ENCODE measurements around the gene RNF144A. TPM values are rescaled to one million over a fixed set of nuclear protein-coding genes. Genes with fewer than 3 reads are reported as not detected.

The RNF144A gene
- polyA plus RNA-seq, 1 of the 3 experiments (the other 2 are of a cell fraction), result 15.6 TPM

GRCh38 chr2:6944555-6944954 is 27.3 kb downstream of the RNF144A start:
- no peaks in the 10 kb centered on the region for H3K9me3 ChIP-seq
- no peak overlapping the region for H2AFZ ChIP-seq (ENCODE audit: low read depth)
- no peak overlapping the region for H3K9ac ChIP-seq
- no peak overlapping the region for H3K4me3 ChIP-seq (ENCODE audit: low read depth in 2 of 2, low read length in 1 of 2)
- H3K27me3 ChIP-seq (ENCODE audit: insufficient read depth), result no peaks in the 10 kb centered on the region
- peaks cover 0 to 16% of the 10 kb centered on the region in 2 experiments; a peak in 3 of 4 replicates for H3K4me1 ChIP-seq (ENCODE audit: control insufficient read depth in 1 of 2, insufficient read depth in 2 of 2, low read depth in 1 of 2, low read length in 1 of 2)
- DNase-seq, result no peak
- 92% methylated on average over 5 of the region's 5 CpGs for whole genome bisulfite sequencing (ENCODE audit: low lambda C conversion rate)
- H3F3A ChIP-seq (replicated peaks; ENCODE audit: insufficient read depth), result peaks cover 5% of the 10 kb centered on the region
- peaks cover 2% of the 10 kb centered on the region for H4K20me1 ChIP-seq (ENCODE audit: insufficient read depth)
- H3K9me2 ChIP-seq, result no peaks in the 10 kb centered on the region
- no peak overlapping the region for H3K27ac ChIP-seq (ENCODE audit: low read depth in 2 of 2, low read length in 1 of 2)
- POLR2A ChIA-PET, result no interaction called here
- H3K4me2 ChIP-seq, result no peak overlapping the region
- CTCF ChIA-PET, result interaction anchor here (1.0 kb wide), 2 partner anchors 27 to 83 kb away, joined by 3 to 5 read pairs; partner anchors contain the start of gene RNF144A
- H3K36me3 ChIP-seq (replicated peaks in 1 of 2; ENCODE audit: control insufficient read depth in 1 of 2, insufficient read depth in 2 of 2, low read length in 1 of 2), result peaks cover 3 to 44% of the 10 kb centered on the region in 2 experiments
- H3K79me2 ChIP-seq (ENCODE audit: insufficient read depth), result peaks cover 4% of the 10 kb centered on the region
- TF ChIP-seq RXRA (IDR thresholded peaks at IDR 0.05; ENCODE audit: borderline replicate concordance, low read depth) (no peak), SMC3 (IDR thresholded peaks at IDR 0.05; ENCODE audit: low read depth, low read length) (no peak), USF1 (IDR thresholded peaks at IDR 0.05; ENCODE audit: borderline replicate concordance, low read depth) (no peak), POLR2AphosphoS5 (IDR thresholded peaks at IDR 0.05; ENCODE audit: low read depth, low read length) (no peak), ZBTB33 (IDR thresholded peaks at IDR 0.05; ENCODE audit: borderline replicate concordance, low read depth) (no peak), NFIC (IDR thresholded peaks at IDR 0.05; ENCODE audit: borderline replicate concordance) (no peak), RCOR1 (IDR thresholded peaks at IDR 0.05; ENCODE audit: low read length) (no peak), YY1 (IDR thresholded peaks at IDR 0.05; ENCODE audit: low read depth) (no peak), MEF2A (IDR thresholded peaks at IDR 0.05; ENCODE audit: borderline replicate concordance, low read depth) (no peak), TCF12 (IDR thresholded peaks at IDR 0.05) (no peak), MAX (IDR thresholded peaks at IDR 0.05; ENCODE audit: low read depth) (no peak), CTCF (IDR thresholded peaks at IDR 0.05) (no peak), IRF3 (IDR thresholded peaks at IDR 0.05; ENCODE audit: low read depth, low read length) (no peak), USF2 (IDR thresholded peaks at IDR 0.05; ENCODE audit: borderline replicate concordance, low read depth, low read length) (no peak), EP300 (IDR thresholded peaks at IDR 0.05; ENCODE audit: borderline replicate concordance in 1 of 2, low read depth in 1 of 2, low read length in 1 of 2) (no peak), TAF1 (IDR thresholded peaks at IDR 0.05; ENCODE audit: borderline replicate concordance, low read depth, low read length) (no peak)
